Measurements from ENCODE around the gene KRT78. TPM values are rescaled to one million over a fixed set of nuclear protein-coding genes. Genes with fewer than 3 reads are reported as not detected.
"Not testable (repeated sequence)": the region's sequence is repeated elsewhere in the genome, so short reads cannot be mapped to it uniquely, and the experiment has no call there.

The KRT78 gene
- polyA plus RNA-seq, 4 donors: not detected

- no peak for DNase-seq (ENCODE audit: low read depth in 4 of 4, low spot score in 3 of 4)
Measured at GRCh38 chr12:52872644-52873389, 24.0 kb upstream of the KRT78 start.

- no peak for DNase-seq (ENCODE audit: low read depth in 4 of 4, low spot score in 3 of 4)
Measured at GRCh38 chr12:52871291-52872039, 22.7 kb upstream of the KRT78 start.

GRCh38 chr12:52870361-52871290 lies 21.8 kb upstream of the KRT78 start:
- DNase-seq (ENCODE audit: low read depth in 4 of 4, low spot score in 3 of 4): no peak

- no peak for DNase-seq (ENCODE audit: low read depth in 4 of 4, low spot score in 3 of 4)
Measured at GRCh38 chr12:52867642-52868041, 18.8 kb upstream of the KRT78 start.

- DNase-seq (ENCODE audit: low read depth in 4 of 4, low spot score in 3 of 4): no peak
Measured at GRCh38 chr12:52867152-52867551, 18.4 kb upstream of the KRT78 start.

- no peak for DNase-seq (ENCODE audit: low read depth in 4 of 4, low spot score in 3 of 4)
Measured at GRCh38 chr12:52865090-52865944, 16.5 kb upstream of the KRT78 start.

- no peak for DNase-seq (ENCODE audit: low read depth in 4 of 4, low spot score in 3 of 4)
Measured at GRCh38 chr12:52862023-52862422, 13.2 kb upstream of the KRT78 start.

GRCh38 chr12:52861511-52861910 lies 12.7 kb upstream of the KRT78 start:
- DNase-seq (ENCODE audit: low read depth in 4 of 4, low spot score in 3 of 4): no peak

GRCh38 chr12:52860102-52860823 lies 11.5 kb upstream of the KRT78 start:
- no peak for DNase-seq (ENCODE audit: low read depth in 4 of 4, low spot score in 3 of 4)

GRCh38 chr12:52857500-52857899 lies 8.7 kb upstream of the KRT78 start:
- DNase-seq (ENCODE audit: low read depth in 4 of 4, low spot score in 3 of 4): no peak

GRCh38 chr12:52856787-52857186 lies 8.0 kb upstream of the KRT78 start:
- DNase-seq (ENCODE audit: low read depth in 4 of 4, low spot score in 3 of 4): no peak

- DNase-seq (ENCODE audit: low read depth in 4 of 4, low spot score in 3 of 4): not testable (repeated sequence)
Measured at GRCh38 chr12:52856077-52856476, 7.3 kb upstream of the KRT78 start.

GRCh38 chr12:52851787-52852186 lies 3.0 kb upstream of the KRT78 start:
- no peak for DNase-seq (ENCODE audit: low read depth in 4 of 4, low spot score in 3 of 4)

- DNase-seq (ENCODE audit: low read depth in 4 of 4, low spot score in 3 of 4): no peak
Measured at GRCh38 chr12:52850681-52851080, 1.9 kb upstream of the KRT78 start.

- DNase-seq (ENCODE audit: low read depth in 4 of 4, low spot score in 3 of 4): no peak
Measured at GRCh38 chr12:52849511-52849910, 717 bp upstream of the KRT78 start.

GRCh38 chr12:52847335-52848102 lies 1.3 kb downstream of the KRT78 start:
- no peak for DNase-seq (ENCODE audit: low read depth in 4 of 4, low spot score in 3 of 4)

- no peak for DNase-seq (ENCODE audit: low read depth in 4 of 4, low spot score in 3 of 4)
Measured at GRCh38 chr12:52846356-52846970, 2.3 kb downstream of the KRT78 start.

GRCh38 chr12:52845946-52846345 lies 2.8 kb downstream of the KRT78 start:
- DNase-seq (ENCODE audit: low read depth in 4 of 4, low spot score in 3 of 4): no peak

All from left renal pelvis (tissue), 4 donors.